Measurements from ENCODE around the gene PPFIA1.
"Not testable (repeated sequence)": the region's sequence is repeated elsewhere in the genome, so short reads cannot be mapped to it uniquely, and the experiment has no call there.

The PPFIA1 gene

GRCh38 chr11:70364745-70365543, 94.5 kb downstream of the PPFIA1 start:
- DNase-seq, result peak; percentile 78

GRCh38 chr11:70365544-70365927, 95.0 kb downstream of the PPFIA1 start:
- no peak for DNase-seq

GRCh38 chr11:70367071-70367470, 96.6 kb downstream of the PPFIA1 start:
- no peak for DNase-seq

- DNase-seq, result no peak
Observed at GRCh38 chr11:70368961-70369360, 98.5 kb downstream of the PPFIA1 start.

GRCh38 chr11:70371241-70371640, 100.8 kb downstream of the PPFIA1 start:
- DNase-seq, result peak; percentile 38

GRCh38 chr11:70372076-70372475, 101.6 kb downstream of the PPFIA1 start:
- no peak for DNase-seq

- no peak for DNase-seq
Observed at GRCh38 chr11:70376621-70377020, 106.1 kb downstream of the PPFIA1 start.

GRCh38 chr11:70377645-70378044, 107.2 kb downstream of the PPFIA1 start:
- no peak for DNase-seq

GRCh38 chr11:70378506-70379134, 108.1 kb downstream of the PPFIA1 start:
- no peak for DNase-seq

GRCh38 chr11:70381350-70381749, 110.9 kb downstream of the PPFIA1 start:
- no peak for DNase-seq

GRCh38 chr11:70381872-70382861, 111.7 kb downstream of the PPFIA1 start:
- no peak for DNase-seq

GRCh38 chr11:70383664-70384565, 113.4 kb downstream of the PPFIA1 start:
- DNase-seq, result no peak

GRCh38 chr11:70384566-70385152, 114.2 kb downstream of the PPFIA1 start:
- no peak for DNase-seq

- no peak for DNase-seq
Observed at GRCh38 chr11:70387564-70387963, 117.1 kb downstream of the PPFIA1 start.

GRCh38 chr11:70389201-70389600, 118.7 kb downstream of the PPFIA1 start:
- DNase-seq, result no peak

- not testable (repeated sequence) for DNase-seq
Observed at GRCh38 chr11:70390882-70391281, 120.4 kb downstream of the PPFIA1 start.

GRCh38 chr11:70394211-70394950, 123.9 kb downstream of the PPFIA1 start:
- no peak for DNase-seq

GRCh38 chr11:70397336-70397982, 127.0 kb downstream of the PPFIA1 start:
- DNase-seq, result peak; percentile 64

- DNase-seq, result peak; percentile 77
Observed at GRCh38 chr11:70397983-70398833, 127.7 kb downstream of the PPFIA1 start, which contains the start of gene CTTN. CTTN (plus strand) TSS chr11:70398529; CDS start chr11:70407298, 8,769 bp downstream.

Measured in hematopoietic multipotent progenitor cell treated with erythropoietin and hydrocortisone succinate and interleukin-3 and kit ligand, for 8 days (in vitro differentiated cells).